Fibroblast of pulmonary artery (primary cell): ENCODE data around the gene PPY.
"Not testable (repeated sequence)": the region's sequence is repeated elsewhere in the genome, so short reads cannot be mapped to it uniquely, and the experiment has no call there.

Experiments
- DNase-seq: peaks from one replicate; pipeline ENCODE4 v3.0.0-alpha.2; 2010; ENCODE audit warnings: low read depth
- H3K4me3 ChIP-seq: replicated peaks from 2 replicates; pipeline ENCODE4 v1.5.1; 2011; ENCODE audit warnings: low read depth, mild to moderate bottlenecking, control low read depth, low read length, moderate library complexity
- CTCF ChIP-seq: IDR thresholded peaks from 2 replicates; pipeline ENCODE4 v1.5.1; 2011; ENCODE audit warnings: mild to moderate bottlenecking, control low read depth, low read length, inconsistent platforms; ENCODE audit errors: missing control alignments

The PPY gene

GRCh38 chr17:43936434-43936833 is 5.8 kb downstream of the PPY start:
- H3K4me3 ChIP-seq, result no peak overlapping the region
- TF ChIP-seq CTCF, result no peak

GRCh38 chr17:43935926-43936261 is 6.4 kb downstream of the PPY start:
- DNase-seq, result no peak
- H3K4me3 ChIP-seq, result no peak overlapping the region
- TF ChIP-seq CTCF, result no peak

More at GRCh38 chr17:43936434-43936833, 5.8 kb downstream of the PPY start:
- no peak for DNase-seq

- TF ChIP-seq CTCF, result no peak
- no peak overlapping the region for H3K4me3 ChIP-seq
- DNase-seq, result no peak
Observed at GRCh38 chr17:43935204-43935925, 6.9 kb downstream of the PPY start.

GRCh38 chr17:43932923-43933322 is 9.4 kb downstream of the PPY start:
- TF ChIP-seq CTCF, result no peak
- no peak for DNase-seq
- H3K4me3 ChIP-seq, result no peak overlapping the region

GRCh38 chr17:43932357-43932756 is 9.9 kb downstream of the PPY start:
- DNase-seq, result no peak
- no peak overlapping the region for H3K4me3 ChIP-seq
- TF ChIP-seq CTCF, result no peak

GRCh38 chr17:43931062-43931571 is 11.2 kb downstream of the PPY start:
- DNase-seq, result no peak
- TF ChIP-seq CTCF, result no peak
- H3K4me3 ChIP-seq, result no peak overlapping the region

- no peak for DNase-seq
- TF ChIP-seq CTCF, result no peak
- no peak overlapping the region for H3K4me3 ChIP-seq
Observed at GRCh38 chr17:43928609-43929008, 13.7 kb downstream of the PPY start.

- not testable (repeated sequence) for H3K4me3 ChIP-seq, DNase-seq
Observed at GRCh38 chr17:43927929-43928328, 14.3 kb downstream of the PPY start.
